Heart left ventricle (tissue), 13 donors: ENCODE results near the gene TM4SF20.

Experiments
- POLR2A ChIP-seq, 2 donors: fragments of 450-650 bp; IDR thresholded peaks; one replicate each; pipeline ENCODE4 v1.6.1; 2017; ENCODE audit warnings: antibody characterized with exemption in 2 of 2, mild to moderate bottlenecking in 2 of 2, moderate library complexity in 2 of 2
- TF ChIP-seq, protein P1 (sequence below), 12 donors: fragments of 200-600 bp; sonication (generic) in 4 of 12; IDR thresholded peaks; one replicate each; pipeline versions ENCODE4 v1.5.0 to v1.8.0; 2018 to 2022; ENCODE audit warnings: antibody characterized with exemption in 12 of 12, mild to moderate bottlenecking in 5 of 12
- donor health status: ischemic (EF 13 %, LVEDD 7.1; RV severe dilation, severe dysfunction).
- donor health status: DM: no; HTN: yes; CAD: no.
- donor health status: DM: no; HTN: no; CAD: no.
- donor health status: ischemic (EF 25% LVEDD 6.9; RV normal size, moderate dysfunction).
- donor health status: ischemic (EF 25% LVEDD 5.7; RV mildly dilated, moderate dysfunction).
- donor health status: ischemic (EF 35%, LVEDD 5.7; RV mildly dilated, moderate dysfunction).
- donor health status: nonischemic (EF 11% LVEDD 7.7; RV severe dilation, severe dysfunction).
- donor health status: DM: yes; HTN: yes; CAD: no.
- donor health status: PGD.
- donor health status: ischemic (EF 29% LVEDD 5.4; RV normal size, mild dysfunction).
- donor health status: nonischemic (EF 23%, LVEDD 6.1; RV moderate dilation, normal function).

DNA sequence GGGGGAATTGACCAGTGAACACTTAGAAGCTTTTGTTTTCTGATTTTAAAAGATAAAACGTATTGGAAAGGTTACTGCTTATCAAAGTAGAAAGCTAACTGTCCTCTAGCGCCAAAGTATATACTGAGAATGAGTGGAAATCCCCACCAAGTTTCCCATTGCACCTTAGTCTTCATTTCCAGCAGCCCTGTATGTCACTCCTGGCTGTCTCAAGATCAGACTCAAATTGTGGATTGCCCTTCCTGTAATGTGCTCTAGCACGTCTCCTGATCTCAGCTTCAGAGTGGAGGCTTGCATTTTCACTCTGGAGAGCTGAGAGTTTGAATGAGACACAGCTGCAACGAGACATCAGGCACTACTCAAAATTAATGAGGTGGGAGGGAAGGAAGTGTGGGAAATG, 27.5 kb downstream of the TM4SF20 start:
- no peak for TF ChIP-seq POLR2A (IDR thresholded peaks at IDR 0.05)
- TF ChIP-seq, protein P1, sequence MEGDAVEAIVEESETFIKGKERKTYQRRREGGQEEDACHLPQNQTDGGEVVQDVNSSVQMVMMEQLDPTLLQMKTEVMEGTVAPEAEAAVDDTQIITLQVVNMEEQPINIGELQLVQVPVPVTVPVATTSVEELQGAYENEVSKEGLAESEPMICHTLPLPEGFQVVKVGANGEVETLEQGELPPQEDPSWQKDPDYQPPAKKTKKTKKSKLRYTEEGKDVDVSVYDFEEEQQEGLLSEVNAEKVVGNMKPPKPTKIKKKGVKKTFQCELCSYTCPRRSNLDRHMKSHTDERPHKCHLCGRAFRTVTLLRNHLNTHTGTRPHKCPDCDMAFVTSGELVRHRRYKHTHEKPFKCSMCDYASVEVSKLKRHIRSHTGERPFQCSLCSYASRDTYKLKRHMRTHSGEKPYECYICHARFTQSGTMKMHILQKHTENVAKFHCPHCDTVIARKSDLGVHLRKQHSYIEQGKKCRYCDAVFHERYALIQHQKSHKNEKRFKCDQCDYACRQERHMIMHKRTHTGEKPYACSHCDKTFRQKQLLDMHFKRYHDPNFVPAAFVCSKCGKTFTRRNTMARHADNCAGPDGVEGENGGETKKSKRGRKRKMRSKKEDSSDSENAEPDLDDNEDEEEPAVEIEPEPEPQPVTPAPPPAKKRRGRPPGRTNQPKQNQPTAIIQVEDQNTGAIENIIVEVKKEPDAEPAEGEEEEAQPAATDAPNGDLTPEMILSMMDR (IDR thresholded peaks at IDR 0.05): no peak
